Sigmoid colon (tissue), 4 donors: ENCODE measurements around the gene GOLGA6L7.

ENCODE experiments used
- EP300 ChIP-seq, 4 donors: sonication (generic); formaldehyde crosslinking; IDR thresholded peaks; one replicate each; pipeline ENCODE4 v1.6.1; 2017; ENCODE audit warnings: antibody characterized with exemption in 4 of 4
- POLR2A ChIP-seq, 2 donors: fragments of 450-650 bp; IDR thresholded peaks; one replicate each; pipeline ENCODE4 v1.6.1; 2016; ENCODE audit warnings: antibody characterized with exemption in 2 of 2, mild to moderate bottlenecking in 2 of 2, moderate library complexity in 2 of 2
- POLR2AphosphoS5 ChIP-seq, 4 donors: sonication (generic); formaldehyde crosslinking; IDR thresholded peaks; one replicate each; pipeline ENCODE4 v1.6.1; 2017; ENCODE audit warnings: antibody characterized with exemption in 4 of 4
- TF ChIP-seq, protein P1 (sequence below), 4 experiments: fragments of 450-650 bp in 3 of 4; fragments of 200-600 bp in 1 of 4; IDR thresholded peaks; one replicate each; pipeline ENCODE4 v1.5.1; 2016 to 2019; ENCODE audit warnings: antibody characterized with exemption in 4 of 4, mild to moderate bottlenecking in 3 of 4, moderate library complexity in 2 of 4

DNA sequence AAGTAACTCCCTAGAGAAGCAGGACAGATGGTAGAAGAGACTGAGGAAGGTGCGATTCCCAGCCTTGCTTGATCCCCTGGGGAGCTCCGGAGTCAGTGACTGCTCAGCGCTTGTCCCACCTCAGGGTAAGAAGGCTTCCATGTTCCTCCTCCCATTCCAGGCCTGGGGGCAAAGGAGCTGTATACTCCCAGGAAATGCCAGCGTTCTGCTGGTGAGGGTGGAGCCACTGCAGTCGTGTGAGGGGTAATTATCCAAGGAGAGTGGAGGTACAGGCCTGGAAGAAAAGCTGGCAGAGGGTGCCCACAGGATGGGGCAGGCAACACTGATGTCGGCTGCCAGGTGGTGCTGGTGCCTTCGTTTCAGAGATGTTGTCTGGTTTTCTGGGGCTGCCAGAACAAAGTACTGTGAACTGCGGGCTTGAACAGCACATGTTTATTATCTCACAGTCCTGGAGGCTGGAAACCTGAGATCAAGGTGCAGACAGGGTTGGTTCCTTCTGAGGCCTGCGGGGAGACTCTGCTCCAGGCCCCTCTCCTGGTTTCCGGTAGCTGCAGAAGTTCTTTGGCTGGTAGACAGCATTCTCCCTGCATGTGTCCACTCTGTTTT, 25.2 kb upstream of the GOLGA6L7 start:
- TF ChIP-seq, protein P1, sequence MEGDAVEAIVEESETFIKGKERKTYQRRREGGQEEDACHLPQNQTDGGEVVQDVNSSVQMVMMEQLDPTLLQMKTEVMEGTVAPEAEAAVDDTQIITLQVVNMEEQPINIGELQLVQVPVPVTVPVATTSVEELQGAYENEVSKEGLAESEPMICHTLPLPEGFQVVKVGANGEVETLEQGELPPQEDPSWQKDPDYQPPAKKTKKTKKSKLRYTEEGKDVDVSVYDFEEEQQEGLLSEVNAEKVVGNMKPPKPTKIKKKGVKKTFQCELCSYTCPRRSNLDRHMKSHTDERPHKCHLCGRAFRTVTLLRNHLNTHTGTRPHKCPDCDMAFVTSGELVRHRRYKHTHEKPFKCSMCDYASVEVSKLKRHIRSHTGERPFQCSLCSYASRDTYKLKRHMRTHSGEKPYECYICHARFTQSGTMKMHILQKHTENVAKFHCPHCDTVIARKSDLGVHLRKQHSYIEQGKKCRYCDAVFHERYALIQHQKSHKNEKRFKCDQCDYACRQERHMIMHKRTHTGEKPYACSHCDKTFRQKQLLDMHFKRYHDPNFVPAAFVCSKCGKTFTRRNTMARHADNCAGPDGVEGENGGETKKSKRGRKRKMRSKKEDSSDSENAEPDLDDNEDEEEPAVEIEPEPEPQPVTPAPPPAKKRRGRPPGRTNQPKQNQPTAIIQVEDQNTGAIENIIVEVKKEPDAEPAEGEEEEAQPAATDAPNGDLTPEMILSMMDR (IDR thresholded peaks at IDR 0.05): no peak
- TF ChIP-seq POLR2AphosphoS5 (IDR thresholded peaks at IDR 0.05) (no peak), POLR2A (IDR thresholded peaks at IDR 0.05) (no peak), EP300 (IDR thresholded peaks at IDR 0.05) (no peak)
